ENCODE results near the gene MTARC2.

Gene MTARC2

DNA sequence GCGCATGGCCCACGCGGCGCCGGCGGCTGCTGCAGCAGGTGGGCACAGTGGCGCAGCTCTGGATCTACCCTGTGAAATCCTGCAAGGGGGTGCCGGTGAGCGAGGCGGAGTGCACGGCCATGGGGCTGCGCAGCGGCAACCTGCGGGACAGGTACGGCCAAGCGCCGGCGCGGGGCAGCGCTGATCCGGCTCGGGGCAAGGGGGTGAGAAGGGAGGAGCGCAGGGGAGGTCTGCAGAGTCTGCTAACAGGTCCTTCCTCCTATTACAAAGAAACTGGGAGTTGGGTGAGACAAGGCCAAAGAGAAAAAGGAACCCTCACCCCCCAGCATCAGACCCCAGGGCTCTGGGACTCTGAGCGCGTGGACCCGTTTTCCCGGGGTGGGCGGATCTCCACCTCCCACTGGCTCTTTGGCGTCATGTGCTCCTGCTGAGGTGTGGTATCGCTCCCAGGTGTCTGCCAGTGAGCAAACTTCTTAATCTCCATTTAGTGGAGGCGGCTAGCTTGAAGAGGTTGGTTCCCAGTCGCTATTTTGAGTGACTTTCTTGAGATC, 39.0 kb downstream of the MTARC2 start:
- Histone ChIP-seq H3K4me3 (ENCODE audit: low read depth in 1 of 2, low read length in 2 of 2) (peak overlapping the region; percentile 58 to 84), H3K9me3 (ENCODE audit: control insufficient read depth in 1 of 2, low read length in 2 of 2) (no peaks in the 10 kb centered on the region), H3K27me3 (ENCODE audit: low read depth, low read length) (no peaks in the 10 kb centered on the region), H3K36me3 (ENCODE audit: control insufficient read depth in 1 of 2, insufficient read depth in 2 of 2, low read length in 2 of 2) (peaks cover 0 to 14% of the 10 kb centered on the region in 2 donors), H3K27ac (ENCODE audit: low read length) (no peak overlapping the region), H3K4me1 (ENCODE audit: control insufficient read depth in 1 of 2, insufficient read depth in 2 of 2, low read length in 2 of 2) (peaks cover 0 to 22% of the 10 kb centered on the region in 2 donors)

DNA sequence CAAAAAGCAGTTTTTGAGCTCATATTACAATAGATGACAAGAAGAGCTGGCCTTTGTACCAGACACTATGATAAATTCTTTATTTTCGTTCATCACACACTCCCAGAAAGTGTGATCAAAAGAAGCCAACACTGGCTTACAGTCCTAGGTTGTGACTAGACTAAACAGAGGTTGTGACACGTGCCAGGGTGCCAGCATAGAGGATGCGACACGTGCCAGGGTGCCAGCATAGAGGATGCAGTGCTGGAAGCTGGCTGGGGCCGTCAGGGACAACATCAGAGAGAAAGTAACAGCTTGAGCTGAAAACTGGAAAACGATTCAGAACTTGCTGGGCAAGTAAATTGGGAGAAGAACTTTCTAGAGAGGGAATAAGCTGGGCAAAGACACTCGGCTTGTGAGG, 40.8 kb downstream of the MTARC2 start:
- H3K36me3 ChIP-seq (ENCODE audit: control insufficient read depth in 1 of 2, insufficient read depth in 2 of 2, low read length in 2 of 2): no peaks in the 10 kb centered on the region
- peaks cover 0 to 22% of the 10 kb centered on the region in 2 donors for H3K4me1 ChIP-seq (ENCODE audit: control insufficient read depth in 1 of 2, insufficient read depth in 2 of 2, low read length in 2 of 2)
- H3K27ac ChIP-seq (ENCODE audit: low read length): no peak overlapping the region
- no peaks in the 10 kb centered on the region for H3K27me3 ChIP-seq (ENCODE audit: low read depth, low read length)
- no peak overlapping the region for H3K4me3 ChIP-seq (ENCODE audit: low read depth in 1 of 2, low read length in 2 of 2)
- H3K9me3 ChIP-seq (ENCODE audit: control insufficient read depth in 1 of 2, low read length in 2 of 2): no peaks in the 10 kb centered on the region

- Histone ChIP-seq H3K27ac (ENCODE audit: low read length) (no peak overlapping the region), H3K36me3 (ENCODE audit: control insufficient read depth in 1 of 2, insufficient read depth in 2 of 2, low read length in 2 of 2) (no peaks in the 10 kb centered on the region), H3K4me3 (ENCODE audit: low read depth in 1 of 2, low read length in 2 of 2) (no peak overlapping the region), H3K27me3 (ENCODE audit: low read depth, low read length) (no peaks in the 10 kb centered on the region), H3K9me3 (ENCODE audit: control insufficient read depth in 1 of 2, low read length in 2 of 2) (no peaks in the 10 kb centered on the region), H3K4me1 (ENCODE audit: control insufficient read depth in 1 of 2, insufficient read depth in 2 of 2, low read length in 2 of 2) (peaks cover 0 to 22% of the 10 kb centered on the region in 2 donors)
These were observed 41.5 kb downstream of the MTARC2 start for GRCh38 chr1:220789532-220790147.

GRCh38 chr1:220791285-220791684, 43.2 kb downstream of the MTARC2 start:
- Histone ChIP-seq H3K9me3 (ENCODE audit: control insufficient read depth in 1 of 2, low read length in 2 of 2) (no peaks in the 10 kb centered on the region), H3K4me3 (ENCODE audit: low read depth in 1 of 2, low read length in 2 of 2) (no peak overlapping the region), H3K36me3 (ENCODE audit: control insufficient read depth in 1 of 2, insufficient read depth in 2 of 2, low read length in 2 of 2) (peaks cover 0 to under 1% of the 10 kb centered on the region in 2 donors), H3K4me1 (ENCODE audit: control insufficient read depth in 1 of 2, insufficient read depth in 2 of 2, low read length in 2 of 2) (peaks cover 0 to 22% of the 10 kb centered on the region in 2 donors), H3K27ac (ENCODE audit: low read length) (peak overlapping the region; percentile 36), H3K27me3 (ENCODE audit: low read depth, low read length) (no peaks in the 10 kb centered on the region)

DNA sequence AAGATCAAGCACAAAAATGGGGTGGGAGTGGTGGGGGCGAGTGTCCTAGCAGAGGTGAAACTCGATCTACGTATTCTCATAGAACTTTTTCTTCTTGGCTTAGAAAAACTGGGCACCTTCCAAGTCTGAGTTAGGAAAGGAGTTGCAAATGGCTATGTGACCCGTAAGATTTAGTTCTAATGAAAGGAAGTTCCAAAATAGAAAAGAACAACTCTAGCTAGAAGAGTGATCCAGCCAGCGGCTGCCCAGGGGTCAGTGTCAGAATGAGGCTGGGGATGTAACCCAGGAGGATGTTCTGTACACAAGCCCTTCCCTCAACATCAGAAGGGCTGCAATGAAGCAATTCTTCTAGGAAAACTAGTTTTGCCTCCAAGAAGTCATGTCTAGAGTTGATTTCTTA, 43.8 kb downstream of the MTARC2 start:
- Histone ChIP-seq H3K27ac (ENCODE audit: low read length) (no peak overlapping the region), H3K27me3 (ENCODE audit: low read depth, low read length) (no peaks in the 10 kb centered on the region), H3K36me3 (ENCODE audit: control insufficient read depth in 1 of 2, insufficient read depth in 2 of 2, low read length in 2 of 2) (peaks cover 0 to 6% of the 10 kb centered on the region in 2 donors), H3K4me3 (ENCODE audit: low read depth in 1 of 2, low read length in 2 of 2) (no peak overlapping the region), H3K4me1 (ENCODE audit: control insufficient read depth in 1 of 2, insufficient read depth in 2 of 2, low read length in 2 of 2) (peaks cover 0 to 22% of the 10 kb centered on the region in 2 donors), H3K9me3 (ENCODE audit: control insufficient read depth in 1 of 2, low read length in 2 of 2) (no peaks in the 10 kb centered on the region)

DNA sequence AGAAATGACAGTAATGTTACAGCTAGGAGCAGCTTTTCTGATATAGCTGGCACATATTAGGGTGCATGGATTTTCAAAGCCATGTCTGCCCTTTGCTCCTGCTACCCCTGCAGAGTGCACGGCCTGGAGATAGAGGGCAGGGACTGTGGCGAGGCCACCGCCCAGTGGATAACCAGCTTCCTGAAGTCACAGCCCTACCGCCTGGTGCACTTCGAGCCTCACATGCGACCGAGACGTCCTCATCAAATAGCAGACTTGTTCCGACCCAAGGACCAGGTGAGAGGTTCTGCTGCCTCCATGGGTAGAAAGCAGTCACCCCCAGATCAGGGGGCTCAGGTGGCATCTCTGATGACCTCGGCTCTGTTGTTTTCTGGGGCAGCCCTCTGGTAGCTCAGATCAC, 48.4 kb downstream of the MTARC2 start:
- Histone ChIP-seq H3K27me3 (ENCODE audit: low read depth, low read length) (no peaks in the 10 kb centered on the region), H3K9me3 (ENCODE audit: control insufficient read depth in 1 of 2, low read length in 2 of 2) (no peaks in the 10 kb centered on the region), H3K4me1 (ENCODE audit: control insufficient read depth in 1 of 2, insufficient read depth in 2 of 2, low read length in 2 of 2) (peaks cover 0 to 4% of the 10 kb centered on the region in 2 donors), H3K36me3 (ENCODE audit: control insufficient read depth in 1 of 2, insufficient read depth in 2 of 2, low read length in 2 of 2) (peaks cover 8 to 34% of the 10 kb centered on the region in 2 donors), H3K27ac (ENCODE audit: low read length) (no peak overlapping the region), H3K4me3 (ENCODE audit: low read depth in 1 of 2, low read length in 2 of 2) (no peak overlapping the region)

GRCh38 chr1:220797044-220797443, 48.9 kb downstream of the MTARC2 start:
- Histone ChIP-seq H3K4me1 (ENCODE audit: control insufficient read depth in 1 of 2, insufficient read depth in 2 of 2, low read length in 2 of 2) (no peaks in the 10 kb centered on the region), H3K36me3 (ENCODE audit: control insufficient read depth in 1 of 2, insufficient read depth in 2 of 2, low read length in 2 of 2) (peaks cover 8 to 34% of the 10 kb centered on the region in 2 donors), H3K9me3 (ENCODE audit: control insufficient read depth in 1 of 2, low read length in 2 of 2) (no peaks in the 10 kb centered on the region), H3K27me3 (ENCODE audit: low read depth, low read length) (no peaks in the 10 kb centered on the region), H3K4me3 (ENCODE audit: low read depth in 1 of 2, low read length in 2 of 2) (no peak overlapping the region), H3K27ac (ENCODE audit: low read length) (no peak overlapping the region)

- Histone ChIP-seq H3K27ac (ENCODE audit: low read length) (no peak overlapping the region), H3K4me3 (ENCODE audit: low read depth in 1 of 2, low read length in 2 of 2) (no peak overlapping the region), H3K27me3 (ENCODE audit: low read depth, low read length) (no peaks in the 10 kb centered on the region), H3K36me3 (ENCODE audit: control insufficient read depth in 1 of 2, insufficient read depth in 2 of 2, low read length in 2 of 2) (peaks cover 8 to 34% of the 10 kb centered on the region in 2 donors), H3K9me3 (ENCODE audit: control insufficient read depth in 1 of 2, low read length in 2 of 2) (no peaks in the 10 kb centered on the region), H3K4me1 (ENCODE audit: control insufficient read depth in 1 of 2, insufficient read depth in 2 of 2, low read length in 2 of 2) (peaks cover 0 to 2% of the 10 kb centered on the region in 2 donors)
These were observed 49.4 kb downstream of the MTARC2 start for GRCh38 chr1:220797553-220797952.

- Histone ChIP-seq H3K4me3 (ENCODE audit: low read depth in 1 of 2, low read length in 2 of 2) (no peak overlapping the region), H3K27me3 (ENCODE audit: low read depth, low read length) (no peaks in the 10 kb centered on the region), H3K4me1 (ENCODE audit: control insufficient read depth in 1 of 2, insufficient read depth in 2 of 2, low read length in 2 of 2) (peaks cover 0 to 7% of the 10 kb centered on the region in 2 donors), H3K36me3 (ENCODE audit: control insufficient read depth in 1 of 2, insufficient read depth in 2 of 2, low read length in 2 of 2) (peaks cover 8 to 34% of the 10 kb centered on the region in 2 donors), H3K27ac (ENCODE audit: low read length) (no peak overlapping the region), H3K9me3 (ENCODE audit: control insufficient read depth in 1 of 2, low read length in 2 of 2) (no peaks in the 10 kb centered on the region)
These were observed 50.2 kb downstream of the MTARC2 start for GRCh38 chr1:220798338-220798737.

DNA sequence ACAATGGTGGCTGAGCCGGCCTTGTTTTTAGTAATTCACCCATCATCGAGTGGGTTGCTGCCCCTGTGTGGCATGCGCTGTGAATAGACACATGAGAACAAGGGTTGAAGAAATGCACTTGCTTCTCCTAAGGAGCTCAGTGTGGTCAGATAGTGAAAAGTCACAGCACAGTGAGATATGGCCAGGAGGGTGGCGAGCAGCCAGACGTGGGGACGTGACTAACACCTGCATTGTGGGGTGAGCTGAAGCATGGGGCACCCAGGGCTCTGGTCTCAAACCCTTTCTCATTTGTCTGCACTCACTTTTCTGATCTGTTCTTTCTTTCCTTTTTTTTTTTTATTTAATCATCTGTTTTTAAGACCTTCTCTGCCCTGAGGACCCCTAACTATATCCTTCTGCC, 52.1 kb downstream of the MTARC2 start:
- H3K9me3 ChIP-seq (ENCODE audit: control insufficient read depth in 1 of 2, low read length in 2 of 2): no peaks in the 10 kb centered on the region
- H3K36me3 ChIP-seq (ENCODE audit: control insufficient read depth in 1 of 2, insufficient read depth in 2 of 2, low read length in 2 of 2): peaks cover 8 to 34% of the 10 kb centered on the region in 2 donors

DNA sequence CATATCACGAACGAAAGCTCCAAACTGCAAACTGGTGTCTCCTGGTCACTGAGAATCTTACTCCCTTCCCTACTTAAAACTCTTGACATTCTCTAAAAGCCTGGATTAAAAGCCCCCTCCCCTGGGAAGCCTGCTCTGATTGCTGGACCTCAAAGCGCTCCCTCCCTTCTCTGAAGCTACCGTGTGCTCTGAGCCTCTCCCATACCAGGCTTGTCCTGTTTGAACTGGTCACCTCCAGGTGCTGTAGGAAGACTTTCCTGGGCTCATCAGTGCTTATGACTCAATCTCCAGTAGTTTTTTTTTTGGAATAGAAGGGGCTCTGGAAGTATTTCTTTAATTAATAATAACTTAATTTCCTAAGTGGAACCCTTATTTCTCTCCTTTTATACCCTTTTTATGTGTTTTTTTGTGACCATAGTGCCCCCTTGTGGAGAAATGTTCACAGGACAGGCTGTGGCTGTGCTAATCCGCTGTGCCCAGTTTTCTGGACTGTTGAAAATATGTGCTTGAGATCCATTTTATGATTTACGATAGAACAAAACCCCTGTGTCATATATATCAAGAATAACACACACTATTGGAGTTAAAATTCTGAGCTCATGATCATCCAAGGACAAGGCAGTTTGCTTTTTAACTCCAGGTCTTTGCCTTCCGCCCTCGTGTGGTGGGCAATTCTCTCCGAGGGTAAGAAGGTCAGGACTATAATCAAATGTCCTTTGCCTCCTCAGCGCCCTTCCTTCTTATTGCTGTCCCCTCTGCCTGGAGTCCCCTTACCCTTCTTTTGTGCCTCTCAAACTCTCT, 55.5 kb downstream of the MTARC2 start:
- peaks cover 0 to 13% of the 10 kb centered on the region in 2 donors for H3K4me1 ChIP-seq (ENCODE audit: control insufficient read depth in 1 of 2, insufficient read depth in 2 of 2, low read length in 2 of 2)
- H3K4me3 ChIP-seq (ENCODE audit: low read depth in 1 of 2, low read length in 2 of 2): no peak overlapping the region
- no peaks in the 10 kb centered on the region for H3K27me3 ChIP-seq (ENCODE audit: low read depth, low read length)
- H3K9me3 ChIP-seq (ENCODE audit: control insufficient read depth in 1 of 2, low read length in 2 of 2): no peaks in the 10 kb centered on the region
- peak overlapping the region; percentile 12 for H3K27ac ChIP-seq (ENCODE audit: low read length)
- H3K36me3 ChIP-seq (ENCODE audit: control insufficient read depth in 1 of 2, insufficient read depth in 2 of 2, low read length in 2 of 2): peaks cover 8 to 24% of the 10 kb centered on the region in 2 donors

More for the DNA sequence above, 52.1 kb downstream of the MTARC2 start:
- Histone ChIP-seq H3K4me1 (ENCODE audit: control insufficient read depth in 1 of 2, insufficient read depth in 2 of 2, low read length in 2 of 2) (peaks cover 0 to 13% of the 10 kb centered on the region in 2 donors), H3K27ac (ENCODE audit: low read length) (no peak overlapping the region), H3K4me3 (ENCODE audit: low read depth in 1 of 2, low read length in 2 of 2) (no peak overlapping the region), H3K27me3 (ENCODE audit: low read depth, low read length) (no peaks in the 10 kb centered on the region)

Measured in muscle layer of duodenum (tissue), 2 donors.